ENCODE measurements around the gene METTL21C.

Gene METTL21C

DNA sequence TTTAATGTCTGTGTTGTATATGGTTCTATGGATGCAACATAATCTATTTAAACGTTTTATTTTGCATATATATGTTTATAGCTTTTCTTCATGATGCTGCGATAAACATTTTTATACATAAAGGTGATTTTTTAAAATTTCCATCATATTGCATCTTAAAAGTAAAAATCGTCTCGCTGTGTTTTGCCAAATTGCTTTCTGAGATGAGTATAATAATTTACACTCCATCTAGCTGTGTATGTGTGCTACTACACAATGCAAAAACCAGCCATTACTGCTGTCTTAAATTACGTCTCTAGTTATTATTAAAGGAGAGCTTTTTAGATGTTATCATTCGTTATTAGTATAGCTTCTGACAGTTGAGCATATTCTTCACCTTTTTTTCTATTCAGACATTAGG lies 37.2 kb downstream of the METTL21C start:
- no peak for DNase-seq

DNA sequence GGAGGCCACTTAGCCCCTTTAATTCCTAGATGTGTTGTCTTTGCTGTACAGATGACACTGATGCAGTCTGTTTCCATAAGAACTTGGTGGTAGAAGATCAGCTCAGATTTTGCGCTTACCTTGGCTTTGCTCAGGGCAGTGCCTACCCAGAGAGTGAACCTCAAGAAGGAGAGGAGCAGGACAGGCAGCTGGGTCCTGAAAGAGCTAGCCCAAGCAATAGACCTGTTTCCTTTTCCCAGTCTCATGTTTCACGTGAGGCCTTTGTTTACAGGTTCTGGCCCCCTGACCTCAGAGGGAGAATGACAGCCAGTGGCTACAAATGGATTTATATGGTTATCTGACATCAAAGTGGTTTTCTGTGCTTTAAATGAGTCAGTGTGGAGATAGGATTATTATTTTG lies 40.1 kb downstream of the METTL21C start:
- no peak for DNase-seq

DNA sequence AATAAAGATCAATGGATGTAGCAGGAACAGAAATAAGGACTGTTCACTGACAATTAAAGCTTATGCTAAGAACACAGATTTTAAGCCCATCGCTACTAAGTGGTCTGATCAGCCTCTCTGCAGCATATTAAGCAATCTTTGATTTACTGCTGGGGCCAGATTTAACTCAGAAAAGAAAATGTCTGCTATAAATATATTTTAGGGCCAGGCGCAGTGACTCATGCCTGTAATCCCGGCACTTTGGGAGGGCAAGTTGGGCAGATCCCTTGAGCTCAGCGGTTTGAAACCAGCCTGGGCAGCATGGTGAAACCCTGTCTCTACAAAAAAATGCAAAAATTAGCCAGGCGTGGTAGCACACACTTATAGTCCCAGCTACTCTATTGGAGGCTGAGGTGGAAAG lies 43.0 kb downstream of the METTL21C start:
- no peak for DNase-seq

DNA sequence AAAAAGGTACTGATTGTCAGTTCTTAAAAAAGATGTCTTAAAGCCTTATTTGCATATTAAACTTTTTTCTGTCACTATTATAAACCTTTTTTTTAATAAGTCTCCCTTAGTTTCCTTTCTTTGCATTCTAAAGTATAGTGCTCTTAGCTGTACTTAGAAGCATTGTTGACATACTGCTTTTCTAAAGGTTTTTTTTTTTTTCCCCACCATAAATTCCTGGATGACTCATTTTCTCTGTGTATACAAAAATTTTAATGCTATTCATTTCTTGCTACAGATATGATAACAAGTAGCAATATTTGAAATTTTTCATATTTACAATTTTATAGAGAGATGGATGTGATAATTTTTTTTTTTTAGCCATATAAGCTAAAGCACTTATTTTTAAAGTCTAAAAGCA lies 43.5 kb downstream of the METTL21C start:
- DNase-seq: no peak

- no peak for DNase-seq
These were observed 44.4 kb downstream of the METTL21C start for GRCh38 chr13:102650444-102650843.

GRCh38 chr13:102648046-102648445 lies 46.8 kb downstream of the METTL21C start:
- no peak for DNase-seq

GRCh38 chr13:102645701-102646100 lies 49.1 kb downstream of the METTL21C start:
- DNase-seq: no peak

GRCh38 chr13:102643656-102644055 lies 51.2 kb downstream of the METTL21C start:
- DNase-seq: no peak

DNA sequence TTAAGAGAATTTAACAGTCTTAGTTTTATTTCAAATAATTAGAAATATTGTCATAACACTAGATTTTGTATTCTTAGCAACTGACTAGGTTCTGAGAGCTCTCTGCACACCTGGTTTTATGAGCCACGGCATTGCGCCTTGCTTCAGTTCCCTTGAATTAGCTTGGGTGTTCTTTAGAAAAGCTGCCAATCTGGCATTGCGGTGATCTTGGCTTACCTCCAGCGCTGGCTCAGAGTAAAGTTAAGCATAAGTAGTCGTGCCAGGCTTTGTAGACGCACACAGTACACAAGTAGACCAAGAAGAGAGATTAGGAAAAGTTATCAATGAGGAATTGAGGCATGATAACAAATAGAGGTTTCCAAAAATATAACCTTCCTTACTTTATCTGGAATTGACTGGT lies 52.4 kb downstream of the METTL21C start:
- no peak for DNase-seq

DNA sequence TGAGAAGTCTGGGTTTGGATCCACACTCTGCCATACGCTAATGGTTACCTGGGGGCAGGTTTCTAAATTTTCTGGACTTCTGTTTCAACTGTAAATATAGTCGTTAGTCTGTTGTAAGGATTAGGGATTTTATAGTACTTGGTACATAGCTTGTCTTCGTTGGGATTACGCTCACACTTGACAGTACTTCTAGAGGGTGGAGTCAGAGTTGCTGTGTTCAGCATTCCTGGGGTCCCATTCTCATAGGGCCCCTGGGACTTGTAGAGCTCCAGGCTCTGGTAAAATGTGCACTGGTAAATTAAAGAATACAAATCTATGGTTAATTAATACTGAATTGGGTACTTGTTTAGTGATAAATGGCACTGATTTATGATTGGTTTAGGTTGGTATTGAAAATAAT lies 52.8 kb downstream of the METTL21C start:
- DNase-seq: no peak

GRCh38 chr13:102638741-102639140 lies 56.1 kb downstream of the METTL21C start:
- DNase-seq: no peak

All from activated effector memory CD4-positive, alpha-beta T cell treated with anti-CD3 and anti-CD28 coated beads, Interleukin-2, amount 50 U/mL, for 16 hours (primary cell).